ENCODE results near the gene MRPS35. TPM values are rescaled to one million over a fixed set of nuclear protein-coding genes. Genes with fewer than 3 reads are reported as not detected.

The MRPS35 gene
- total RNA-seq, 1 donor from 2014 or later: 41.1 TPM

GRCh38 chr12:27796128-27796527 lies 85.5 kb downstream of the MRPS35 start:
- H3K9me3 Mint-ChIP-seq: no peaks in the 10 kb centered on the region
- no peaks in the 10 kb centered on the region for H3K27me3 Mint-ChIP-seq
- no peak for TF ChIP-seq CTCF (conservative IDR thresholded peaks at IDR 0.05)
- H3K4me1 Mint-ChIP-seq (ENCODE audit: unreplicated experiment): no peaks in the 10 kb centered on the region
- no peak overlapping the region for H3K27ac Mint-ChIP-seq
- peaks cover 68% of the 10 kb centered on the region for H3K36me3 Mint-ChIP-seq
- H3K4me3 Mint-ChIP-seq: no peak overlapping the region
- DNase-seq (ENCODE audit: extremely low spot score, unreplicated experiment): no peak

- no peak overlapping the region for H3K4me3 Mint-ChIP-seq
- H3K9me3 Mint-ChIP-seq: no peaks in the 10 kb centered on the region
- no peak for DNase-seq (ENCODE audit: extremely low spot score, unreplicated experiment)
- no peaks in the 10 kb centered on the region for H3K4me1 Mint-ChIP-seq (ENCODE audit: unreplicated experiment)
- no peaks in the 10 kb centered on the region for H3K27me3 Mint-ChIP-seq
- peaks cover 66% of the 10 kb centered on the region for H3K36me3 Mint-ChIP-seq
- H3K27ac Mint-ChIP-seq: no peak overlapping the region
- no peak for TF ChIP-seq CTCF (conservative IDR thresholded peaks at IDR 0.05)
These were observed 86.8 kb downstream of the MRPS35 start for GRCh38 chr12:27797301-27798025.

GRCh38 chr12:27800819-27801218 lies 90.2 kb downstream of the MRPS35 start:
- no peak for DNase-seq (ENCODE audit: extremely low spot score, unreplicated experiment)
- no peak for TF ChIP-seq CTCF (conservative IDR thresholded peaks at IDR 0.05)
- no peak overlapping the region for H3K27ac Mint-ChIP-seq
- H3K36me3 Mint-ChIP-seq: peaks cover 44% of the 10 kb centered on the region
- H3K4me1 Mint-ChIP-seq (ENCODE audit: unreplicated experiment): no peaks in the 10 kb centered on the region
- no peak overlapping the region for H3K4me3 Mint-ChIP-seq
- H3K27me3 Mint-ChIP-seq: peaks cover 1% of the 10 kb centered on the region
- no peaks in the 10 kb centered on the region for H3K9me3 Mint-ChIP-seq

- Mint-ChIP-seq H3K27me3 (peaks cover 6% of the 10 kb centered on the region), H3K27ac (no peak overlapping the region), H3K36me3 (peaks cover 38% of the 10 kb centered on the region), H3K4me3 (no peak overlapping the region), H3K4me1 (ENCODE audit: unreplicated experiment) (no peaks in the 10 kb centered on the region), H3K9me3 (no peaks in the 10 kb centered on the region)
- no peak for DNase-seq (ENCODE audit: extremely low spot score, unreplicated experiment)
- TF ChIP-seq CTCF (conservative IDR thresholded peaks at IDR 0.05): no peak
These were observed 91.0 kb downstream of the MRPS35 start for GRCh38 chr12:27801630-27802029.

GRCh38 chr12:27802511-27802910 lies 91.9 kb downstream of the MRPS35 start:
- TF ChIP-seq CTCF (conservative IDR thresholded peaks at IDR 0.05): no peak
- H3K4me3 Mint-ChIP-seq: no peak overlapping the region
- H3K36me3 Mint-ChIP-seq: peaks cover 29% of the 10 kb centered on the region
- DNase-seq (ENCODE audit: extremely low spot score, unreplicated experiment): no peak
- H3K27me3 Mint-ChIP-seq: peaks cover 6% of the 10 kb centered on the region
- no peaks in the 10 kb centered on the region for H3K4me1 Mint-ChIP-seq (ENCODE audit: unreplicated experiment)
- H3K9me3 Mint-ChIP-seq: no peaks in the 10 kb centered on the region
- H3K27ac Mint-ChIP-seq: no peak overlapping the region

Data from type B pancreatic cell (in vitro differentiated cells).